Stimulated activated CD8-positive, alpha-beta memory T cell treated with anti-CD3 and anti-CD28 coated beads, Interleukin-12 subunit alpha, Interleukin-12 subunit beta, amount 100 ng/mL, for 1 hour (primary cell): Measurements from ENCODE around the gene TTLL1.
"Not testable (repeated sequence)": the region's sequence is repeated elsewhere in the genome, so short reads cannot be mapped to it uniquely, and the experiment has no call there.

ENCODE experiments used
- DNase-seq: peaks from one replicate; pipeline ENCODE4 v3.0.0-alpha.2; 2020; ENCODE audit warnings: low read depth

Gene TTLL1

DNA sequence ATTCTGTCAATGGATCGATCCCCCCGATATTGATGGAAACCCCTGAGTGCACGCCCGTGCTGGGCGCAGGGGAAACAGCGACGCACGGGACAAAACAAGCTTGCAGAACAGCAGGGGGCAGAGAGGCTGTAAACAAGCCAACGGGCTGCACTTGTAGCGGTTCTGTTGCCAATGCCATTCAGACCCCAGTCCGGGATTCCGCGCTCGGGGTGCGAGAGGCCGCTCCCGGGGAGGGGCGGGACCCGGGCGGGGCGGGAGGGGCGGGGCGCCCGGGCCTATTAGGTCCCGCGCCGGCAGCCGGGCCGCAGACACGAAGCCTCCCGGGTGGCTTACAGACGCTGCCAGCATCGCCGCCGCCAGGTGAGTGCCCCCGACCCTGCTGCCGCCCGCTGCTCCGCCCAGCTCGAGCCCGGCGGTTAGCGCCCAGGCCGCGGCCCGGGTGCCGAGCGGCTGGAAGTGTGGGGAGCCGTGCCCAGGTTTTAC, 21.3 kb upstream of the TTLL1 start, which contains the start of gene BIK:
Gene BIK (plus strand): TSS at position 307 of the 483 bp plus-strand sequence. CDS start 13,273 bp downstream, outside the sequence.
- DNase-seq, result no peak

DNA sequence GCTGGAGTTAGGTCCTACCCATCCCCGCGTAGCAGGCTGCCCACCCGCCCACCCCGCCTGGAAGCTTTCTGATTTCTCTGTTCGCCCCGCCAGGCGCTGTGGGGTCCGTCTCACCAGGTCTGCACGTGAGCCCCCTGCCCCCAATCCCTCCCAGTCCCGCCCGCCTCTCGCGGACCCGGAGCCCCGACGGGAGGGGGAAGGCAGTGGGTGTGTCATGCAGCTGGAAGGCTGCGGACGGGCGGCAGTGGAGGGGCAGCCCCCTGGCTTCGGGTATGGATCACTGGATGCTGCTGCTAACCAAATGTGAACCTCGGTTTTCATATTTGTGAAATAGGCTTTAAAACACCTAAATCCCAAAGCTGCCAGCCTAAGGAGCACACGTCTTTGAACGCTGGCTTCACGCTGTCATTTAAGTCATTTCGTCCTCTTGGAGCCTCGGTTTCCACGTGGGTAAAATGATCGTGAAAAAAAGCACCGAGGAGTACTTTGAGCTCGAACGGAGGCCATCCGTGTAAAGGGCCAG, 20.8 kb upstream of the TTLL1 start:
- no peak for DNase-seq

DNA sequence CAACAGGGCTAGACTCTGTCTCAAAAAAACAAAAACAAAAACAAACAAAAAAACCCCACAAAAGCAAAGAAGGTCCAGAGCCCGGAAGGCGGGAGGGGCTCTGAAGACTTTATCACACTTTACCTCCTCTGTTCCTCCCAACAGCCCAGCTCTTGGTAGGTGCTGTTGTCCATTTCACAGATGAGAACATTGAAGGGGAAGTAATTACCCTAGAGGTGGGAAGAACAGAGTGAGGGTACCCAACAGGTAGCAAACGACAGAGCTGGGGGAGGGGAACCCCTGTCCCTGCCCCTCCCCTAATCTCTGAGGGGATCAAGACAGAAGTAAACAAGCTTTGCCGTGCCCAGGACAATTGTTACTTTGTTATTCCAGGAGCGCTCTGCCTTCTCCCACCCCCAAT, 20.3 kb upstream of the TTLL1 start:
- no peak for DNase-seq

DNA sequence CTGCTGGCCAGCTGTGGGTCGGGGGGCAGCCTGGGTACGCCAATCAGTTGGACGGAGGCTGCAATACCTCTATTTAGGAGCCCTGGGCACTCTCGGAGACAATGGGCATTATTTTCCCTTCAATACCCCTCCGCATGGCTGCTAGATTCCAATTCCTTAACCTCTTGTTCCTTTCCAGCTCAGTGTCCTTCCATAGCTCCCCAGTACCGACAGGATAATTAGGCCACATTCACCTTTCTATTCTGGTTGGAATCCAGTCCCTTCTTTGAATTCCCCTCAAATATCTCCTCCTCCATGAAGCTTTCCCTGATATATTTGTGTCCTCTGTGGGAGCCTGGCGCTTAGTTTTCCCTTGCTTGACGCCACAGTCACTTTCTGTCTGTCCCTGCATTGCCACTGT, 17.1 kb upstream of the TTLL1 start:
- DNase-seq, result no peak

DNA sequence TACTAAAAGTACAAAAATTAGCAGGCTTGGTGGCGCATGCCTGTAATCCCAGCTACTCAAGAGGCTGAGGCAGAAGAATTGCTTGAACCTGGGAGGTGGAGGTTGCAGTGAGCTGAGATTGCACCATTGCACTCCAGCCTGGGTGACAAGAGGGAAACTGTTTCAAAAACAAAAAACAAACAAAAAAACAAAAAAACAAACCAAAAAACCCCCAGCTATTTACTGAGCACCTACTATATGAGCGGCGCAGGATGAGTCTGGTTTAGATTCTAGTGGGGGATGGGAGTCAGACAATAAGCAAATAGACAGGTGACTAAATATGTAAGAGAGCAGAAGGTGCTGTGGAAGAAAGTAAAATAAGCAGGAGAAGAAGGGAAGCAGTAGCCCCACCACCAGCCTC, 15.8 kb upstream of the TTLL1 start:
- DNase-seq, result not testable (repeated sequence)

DNA sequence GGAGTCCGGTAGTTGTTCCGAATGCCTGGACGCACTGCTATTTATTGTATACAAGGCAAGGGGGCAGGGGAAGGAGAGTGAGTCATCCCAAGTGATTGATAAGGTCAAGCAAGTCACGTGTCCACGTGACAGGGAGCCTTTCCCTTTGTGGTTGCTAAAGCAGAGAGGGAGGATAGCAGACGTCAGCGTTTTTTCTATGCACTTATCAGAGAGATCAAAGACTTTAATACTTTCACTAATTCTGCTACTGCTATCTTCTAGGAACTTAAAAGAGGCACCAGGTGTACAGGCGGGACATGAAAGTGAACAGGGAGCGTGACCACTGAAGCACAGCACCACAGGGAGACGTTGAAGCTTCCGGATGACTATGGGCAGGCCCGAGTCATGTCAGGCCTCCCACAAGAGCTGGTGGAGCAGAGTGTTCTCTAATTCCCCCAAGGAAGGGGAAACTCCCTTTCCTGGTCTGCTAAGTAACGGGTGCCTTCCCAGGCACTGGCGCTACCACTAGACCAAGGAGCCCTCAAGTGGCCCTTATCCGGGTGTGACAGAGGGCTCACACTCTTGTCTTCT, 14.9 kb upstream of the TTLL1 start:
- not testable (repeated sequence) for DNase-seq

DNA sequence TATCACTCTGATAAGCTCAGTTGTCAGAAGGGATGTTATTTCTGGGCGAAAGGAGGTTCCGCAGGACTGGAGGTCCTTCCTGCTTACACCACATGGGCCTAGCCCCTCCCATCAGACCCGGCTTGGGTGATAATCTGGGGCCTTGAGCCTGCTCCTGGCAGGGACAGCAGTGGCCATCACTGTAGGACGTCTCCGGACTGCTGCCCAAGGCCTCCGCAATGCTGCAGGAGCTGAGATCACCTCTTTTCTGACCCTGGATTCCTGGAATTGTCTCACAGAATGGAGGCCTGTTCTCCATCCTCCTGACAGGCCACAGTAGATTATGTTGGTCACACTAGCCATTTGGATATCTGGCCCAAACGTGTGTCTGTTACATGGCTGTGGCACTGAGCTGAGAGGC, 12.1 kb upstream of the TTLL1 start:
- no peak for DNase-seq

DNA sequence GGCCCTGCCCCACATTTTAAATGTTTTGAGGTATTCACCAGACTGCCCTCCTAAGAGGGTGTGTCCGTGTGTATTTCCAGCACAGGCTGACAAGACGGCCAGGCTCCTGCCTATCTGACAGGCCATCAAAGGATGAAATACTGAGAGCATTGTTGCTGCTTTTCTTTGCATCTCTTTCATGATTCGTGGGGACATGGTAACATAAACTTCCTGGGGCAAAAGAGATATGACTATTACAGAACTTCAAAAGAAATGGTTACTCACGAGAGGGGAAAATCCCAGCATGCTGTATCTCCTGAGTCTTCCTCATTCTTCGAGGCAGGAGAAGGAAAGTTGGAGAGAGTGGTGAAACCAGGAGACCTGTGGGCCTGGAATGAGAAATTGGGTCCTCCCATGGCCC, 11.0 kb upstream of the TTLL1 start:
- DNase-seq, result no peak

DNA sequence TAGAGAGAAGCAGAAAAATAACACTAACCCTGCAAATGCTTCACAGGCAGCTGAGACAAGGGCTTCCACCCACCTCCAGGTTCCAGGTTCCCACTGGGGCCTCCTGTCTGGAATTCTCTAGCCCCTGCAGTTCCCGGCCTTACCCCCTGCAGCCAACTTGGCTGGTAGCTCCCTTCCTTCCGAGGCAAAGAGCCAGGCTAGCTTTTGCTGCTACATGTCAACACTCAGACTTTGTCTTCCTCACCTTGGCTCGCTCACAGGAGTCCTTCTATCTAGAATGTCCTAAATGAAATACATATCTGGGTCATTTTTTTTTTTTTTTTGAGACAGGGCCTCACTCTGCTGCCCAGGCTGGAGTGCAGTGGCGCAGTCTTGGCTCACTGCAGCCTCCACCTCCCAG, 9.9 kb upstream of the TTLL1 start:
- DNase-seq, result no peak

DNA sequence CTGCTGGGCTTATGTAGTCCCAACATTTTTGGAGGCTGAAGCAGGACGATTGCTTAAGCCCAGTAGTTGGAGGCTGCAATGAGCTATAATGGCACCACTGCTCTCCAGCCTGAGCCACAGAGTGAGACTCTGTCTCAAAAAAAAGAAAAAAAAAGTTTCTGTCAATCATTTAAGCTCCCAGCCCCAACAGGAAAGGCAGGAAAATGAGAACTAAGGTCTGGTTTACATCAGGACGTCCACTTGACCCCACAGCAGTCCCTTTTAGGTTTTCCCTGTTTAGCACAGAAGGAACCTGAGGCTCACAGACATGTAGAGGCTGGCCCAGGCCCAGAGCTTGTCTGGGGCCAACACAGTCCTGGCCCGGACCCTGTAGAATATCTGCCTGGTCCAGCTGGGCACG, 9.2 kb upstream of the TTLL1 start:
- no peak for DNase-seq

DNA sequence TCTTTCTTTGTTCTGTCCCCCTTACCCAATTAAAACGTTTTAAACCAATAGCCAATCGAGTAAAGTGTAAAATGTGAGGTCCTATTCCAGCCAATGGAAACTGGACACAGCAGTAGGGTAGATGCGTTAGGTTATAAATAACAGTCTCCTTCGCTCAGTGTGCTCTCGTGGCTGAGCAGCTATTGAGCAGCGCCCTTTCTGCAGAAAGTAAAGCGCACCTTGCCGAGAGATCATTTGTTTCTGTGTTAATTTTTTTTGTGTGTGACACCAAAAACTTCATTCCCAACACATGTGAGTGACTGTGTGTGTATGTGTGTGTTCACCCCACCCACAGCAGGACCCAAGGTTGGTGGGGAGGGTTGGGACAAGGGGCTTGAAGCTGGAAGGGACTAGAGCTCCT, 7.2 kb upstream of the TTLL1 start:
- DNase-seq, result no peak

DNA sequence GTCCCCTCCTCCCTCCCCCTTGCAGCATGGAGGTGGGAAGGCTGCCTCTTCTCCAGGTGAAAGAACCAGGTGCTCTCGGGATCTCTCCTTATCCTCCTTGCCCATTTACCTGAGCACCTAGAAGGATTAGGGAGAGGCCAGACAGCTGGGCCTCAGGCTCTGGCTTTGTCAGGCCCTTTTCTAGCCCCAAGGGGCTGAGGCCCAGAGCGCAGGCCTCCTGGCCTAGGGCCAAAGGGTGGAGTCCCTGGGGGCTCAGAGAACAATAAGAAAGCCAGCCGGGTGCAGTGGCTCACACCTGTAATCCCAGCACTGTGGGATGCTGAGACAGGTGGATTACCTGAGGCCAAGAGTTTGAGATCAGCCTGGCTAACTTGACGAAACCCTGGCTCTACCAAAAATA, 5.4 kb upstream of the TTLL1 start:
- DNase-seq, result no peak

DNA sequence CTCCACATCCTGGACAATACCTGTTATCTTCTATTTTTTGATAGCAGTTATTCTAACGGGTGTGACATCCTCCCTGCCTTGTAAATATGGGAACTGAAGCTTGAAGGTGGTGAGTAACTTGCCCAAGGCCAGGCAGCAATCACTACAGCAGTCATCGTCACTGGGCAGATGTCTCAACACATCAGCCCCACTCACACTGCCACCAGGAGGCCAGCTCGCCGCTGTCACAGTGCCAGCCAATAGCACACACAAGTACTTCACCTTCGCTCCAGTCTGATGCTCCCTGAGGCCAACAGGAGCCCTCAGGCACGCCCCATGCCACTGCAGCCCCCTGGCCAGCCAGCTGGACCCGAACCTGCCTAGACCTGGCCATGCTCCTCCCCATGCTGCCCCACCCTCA, 4.9 kb upstream of the TTLL1 start:
- no peak for DNase-seq

DNA sequence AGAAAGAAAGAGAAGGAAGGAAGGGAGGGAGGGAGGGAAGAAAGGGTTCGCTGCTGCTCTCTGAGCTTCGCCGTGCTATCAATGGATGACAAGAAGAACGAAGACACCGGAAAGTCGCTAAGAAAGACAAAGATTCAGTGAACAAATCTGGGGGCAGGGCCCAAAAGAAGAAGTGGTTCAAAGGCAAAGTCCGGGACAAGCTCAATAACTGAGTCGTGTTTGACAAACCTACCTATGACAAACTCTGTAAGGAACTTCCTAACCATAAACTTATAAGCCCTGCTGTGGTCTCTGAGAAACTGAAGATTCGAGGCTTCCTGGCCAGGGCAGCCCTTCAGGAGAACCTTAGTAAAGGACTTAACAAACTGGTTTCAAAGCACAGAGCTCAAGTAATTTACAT, 2.9 kb upstream of the TTLL1 start:
- DNase-seq, result no peak

DNA sequence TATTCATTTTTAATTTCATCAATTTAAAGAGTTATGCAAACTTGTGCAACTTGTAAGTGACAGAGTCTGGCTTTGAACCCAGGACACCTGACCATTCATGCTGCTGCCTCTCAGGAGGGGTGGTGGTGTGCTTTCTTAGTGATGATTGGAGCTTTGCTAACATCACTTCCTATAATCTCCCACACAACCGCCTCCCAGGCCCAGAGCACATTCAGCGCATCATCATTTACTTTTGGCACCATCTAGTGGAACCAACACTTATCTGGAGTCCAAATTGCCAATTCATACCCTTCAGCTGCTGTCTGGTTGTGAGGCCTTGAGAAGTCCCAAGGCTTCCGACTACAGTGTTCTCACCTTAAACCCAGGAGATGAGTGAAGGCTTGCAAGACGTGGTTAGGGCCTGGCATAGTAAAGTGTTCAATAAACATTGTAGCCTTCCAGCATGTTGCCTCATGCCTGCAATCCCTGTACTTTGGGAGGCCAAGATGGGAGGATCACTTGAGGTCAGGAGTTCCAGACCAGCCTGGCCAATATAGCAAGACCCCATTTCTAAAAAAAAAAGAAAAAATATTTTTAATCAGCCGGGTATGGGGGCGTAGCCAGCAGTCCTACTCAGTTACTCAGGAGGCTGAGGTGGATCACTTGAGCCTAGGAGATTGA, 1.1 kb upstream of the TTLL1 start:
- DNase-seq, result no peak

DNA sequence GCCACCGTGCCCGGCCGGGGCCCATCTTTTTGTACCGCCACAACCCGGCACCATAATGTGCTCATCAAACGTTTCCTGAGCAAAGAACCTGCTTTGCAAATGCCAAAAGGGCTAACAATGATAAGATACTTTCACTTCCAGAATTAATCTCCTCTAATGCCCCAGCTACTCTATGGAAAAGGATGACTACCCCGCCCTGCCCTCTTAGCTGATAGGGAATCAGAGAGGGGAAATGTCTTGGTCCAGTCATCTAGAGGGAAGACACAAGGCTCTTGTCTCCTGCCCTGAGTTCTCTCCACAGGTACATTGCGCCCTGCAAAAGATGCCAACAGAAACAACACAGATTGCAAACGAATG, 586 bp downstream of the TTLL1 start:
- DNase-seq, result no peak

DNA sequence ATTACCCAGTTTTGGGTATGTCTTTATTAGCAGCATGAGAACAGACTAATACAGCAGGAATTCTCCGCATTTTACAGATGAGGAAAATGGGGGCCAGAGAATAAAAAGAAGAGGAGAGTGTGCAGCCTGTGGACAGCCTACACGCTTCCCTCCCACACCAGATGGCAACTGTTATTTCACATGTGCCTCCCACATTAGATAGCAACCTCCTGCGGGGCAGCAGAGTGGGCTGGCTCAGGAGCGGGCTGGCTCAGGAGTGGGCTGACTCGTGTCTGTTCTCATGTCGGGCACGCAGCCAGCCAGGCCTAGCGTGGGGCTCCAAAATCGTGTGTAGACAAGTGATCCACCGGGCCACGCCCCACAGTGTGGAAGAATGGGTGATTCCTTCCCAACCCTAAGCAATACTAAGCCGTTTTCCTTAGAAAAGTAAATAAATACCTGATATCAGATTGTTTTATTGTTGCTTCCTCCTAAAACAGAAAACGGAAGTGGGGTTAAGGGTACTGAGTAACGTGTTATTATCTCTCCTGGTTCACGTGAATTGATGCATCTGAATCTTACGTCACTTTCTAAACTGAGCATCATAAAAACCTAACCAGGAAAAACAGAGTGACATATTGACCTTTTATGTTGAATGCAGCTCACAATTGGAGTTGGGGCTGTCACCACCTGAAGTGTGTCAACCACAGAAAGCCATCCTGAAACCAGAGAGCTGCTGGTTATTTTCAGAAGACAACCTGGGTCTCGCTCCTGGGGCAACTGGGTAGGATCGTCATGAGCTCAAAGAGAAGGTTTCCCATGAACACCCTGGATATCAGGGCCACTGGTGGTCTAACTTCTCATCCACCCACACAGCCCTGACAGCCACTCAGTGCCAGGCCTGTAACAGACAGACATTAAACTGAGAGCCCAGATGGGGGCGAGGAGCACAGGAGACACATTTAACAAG, 3.3 kb downstream of the TTLL1 start:
- DNase-seq, result no peak

DNA sequence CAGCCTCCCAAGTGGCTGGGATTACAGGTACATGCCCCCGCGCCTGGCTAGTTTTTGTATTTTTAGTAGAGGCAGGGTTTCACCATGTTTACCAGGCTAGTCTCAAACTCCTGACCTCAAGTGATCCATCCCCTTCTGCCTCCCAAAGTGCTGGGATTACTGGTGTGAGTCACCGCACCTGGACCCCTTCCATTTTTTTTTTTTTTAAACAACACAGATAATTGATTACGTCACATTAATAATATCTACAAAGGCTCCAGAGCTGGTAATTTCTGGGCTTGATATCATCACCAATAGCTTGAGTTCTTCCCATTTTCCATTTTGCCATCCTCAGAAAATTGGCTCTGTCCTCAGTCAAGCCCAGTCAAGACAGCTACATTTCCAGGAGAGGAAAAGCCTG, 7.2 kb downstream of the TTLL1 start:
- DNase-seq, result no peak

DNA sequence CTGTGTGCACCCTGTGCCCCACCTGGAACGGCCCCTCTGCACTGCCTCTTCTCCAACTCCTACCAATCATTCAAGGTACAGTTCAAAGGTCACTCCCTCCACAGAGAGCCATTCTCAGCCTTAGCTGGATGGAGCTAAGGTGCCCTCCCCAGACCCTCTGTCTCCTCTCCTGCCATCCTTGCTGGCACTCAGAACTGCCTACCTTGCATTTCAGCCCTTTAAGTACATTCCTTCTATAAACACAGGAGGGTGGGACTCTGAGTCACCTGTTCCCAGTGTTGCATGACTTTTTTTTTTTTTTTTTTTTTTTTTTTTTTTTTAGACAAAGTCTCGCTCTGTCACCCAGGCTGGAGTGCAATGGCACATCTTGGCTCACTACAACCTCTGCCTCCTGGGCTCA, 8.6 kb downstream of the TTLL1 start:
- DNase-seq, result no peak

DNA sequence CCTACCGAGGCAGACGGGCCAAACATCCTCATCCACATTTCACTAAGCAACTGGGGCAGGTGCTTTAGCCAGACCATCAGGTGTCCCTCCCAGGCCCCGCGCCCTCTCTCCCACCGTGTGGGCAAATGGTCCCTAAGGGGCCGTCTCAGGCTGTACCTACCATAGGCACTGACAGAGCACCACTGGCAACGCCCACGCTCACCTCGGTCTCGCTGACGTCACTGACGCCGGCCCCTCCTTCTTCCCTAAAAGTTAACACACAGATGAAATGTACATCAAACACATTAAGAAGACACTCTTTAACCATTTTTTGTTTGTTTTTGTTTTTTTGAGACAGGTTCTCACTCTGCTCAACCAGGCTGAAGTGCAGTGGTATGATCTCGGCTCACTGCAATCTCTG, 9.4 kb downstream of the TTLL1 start:
- no peak for DNase-seq

DNA sequence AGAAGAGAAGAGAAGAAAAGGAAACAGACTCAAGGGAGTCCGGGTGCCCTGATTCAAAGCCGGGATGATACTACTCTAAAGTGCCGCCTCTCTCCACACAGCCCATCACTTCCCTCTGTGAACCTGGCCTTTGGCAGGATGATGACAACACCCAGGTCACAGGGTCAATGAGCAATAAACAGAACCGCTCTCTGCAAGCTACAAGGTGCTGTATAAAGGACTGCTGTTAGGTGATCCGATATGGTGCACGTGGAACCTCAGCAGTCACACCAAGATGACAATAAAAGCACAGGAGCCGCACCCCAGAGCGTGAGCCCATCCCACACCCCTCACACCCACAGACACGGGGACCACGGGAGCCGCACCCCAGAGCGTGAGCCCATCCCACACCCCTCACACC, 10.7 kb downstream of the TTLL1 start:
- DNase-seq, result no peak

DNA sequence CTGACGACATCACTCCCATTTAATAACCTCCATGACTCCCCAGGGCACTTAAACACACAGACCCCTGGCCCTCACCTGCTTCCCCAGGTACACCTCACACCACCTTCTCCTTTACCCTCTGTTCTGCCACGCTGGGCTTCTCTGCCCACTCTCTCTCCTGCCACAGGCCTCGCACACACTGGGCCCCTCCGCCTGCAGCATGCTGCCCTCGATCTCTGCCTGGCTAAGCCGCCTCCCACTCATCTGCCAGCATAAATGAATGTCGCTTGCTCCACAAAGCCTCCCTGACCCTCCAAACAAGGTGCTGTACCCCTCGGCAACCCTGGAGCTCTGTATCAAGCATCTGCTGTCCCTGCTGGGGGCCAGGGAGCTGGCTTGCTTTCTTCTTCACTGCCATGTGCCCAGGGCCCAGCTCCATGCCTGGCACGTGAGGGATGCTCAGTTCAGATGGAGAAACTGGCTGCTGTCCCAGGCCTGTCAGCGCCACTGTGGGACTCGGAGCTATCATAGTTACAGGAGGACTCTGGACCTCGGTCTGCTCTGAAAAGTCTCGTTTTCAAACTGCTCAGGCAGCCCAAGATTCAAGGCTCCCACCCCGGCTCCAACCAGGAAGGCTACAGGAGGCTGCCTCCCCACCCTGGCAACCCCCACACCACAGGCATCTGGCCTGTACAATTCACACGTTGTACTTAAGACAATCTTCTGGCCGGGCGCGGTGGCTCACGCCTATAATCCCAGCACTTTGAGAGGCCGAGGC, 11.9 kb downstream of the TTLL1 start:
- DNase-seq, result no peak
